ENCODE measurements around the gene KIAA1586.

- TF ChIP-seq EZH2 (IDR thresholded peaks at IDR 0.05), result no peak
- TF ChIP-seq FOXP2 (optimal IDR thresholded peaks at IDR 0.05; ENCODE audit: control extremely low read depth, extremely low read length, insufficient read depth), result no peak
Observed at GRCh38 chr6:57075092-57075491, 28.6 kb downstream of the KIAA1586 start.

Measured in SK-N-MC (cell line).